ENCODE measurements around the gene CREB3L4. TPM values are rescaled to one million over a fixed set of nuclear protein-coding genes. Genes with fewer than 3 reads are reported as not detected.
A peak's percentile ranks its signal among the peaks of the same experiment; 100 is the strongest.

The CREB3L4 gene
- total and polyA plus RNA-seq, 2 experiments from 2014 or later = 4.3 to 4.4 TPM

GRCh38 chr1:153944005-153944826 lies 23.5 kb upstream of the CREB3L4 start:
- Histone ChIP-seq H4K20me1 (ENCODE audit: insufficient read depth) (no peaks in the 10 kb centered on the region), H3K27ac (no peak overlapping the region), H3F3A (ENCODE audit: insufficient read depth) (0 out of 2 replicates have a peak, but pooled peaks cover 6% of the 10 kb centered on the region), H3K79me2 (ENCODE audit: insufficient read depth) (peaks cover 22% of the 10 kb centered on the region), H3K4me2 (ENCODE audit: unreplicated experiment) (no peak overlapping the region), H3K9me3 (ENCODE audit: low read depth) (no peaks in the 10 kb centered on the region), H3K36me3 (ENCODE audit: low read depth) (no peaks in the 10 kb centered on the region), H3K27me3 (replicated peaks; ENCODE audit: insufficient read depth) (no peaks in the 10 kb centered on the region), H3K4me1 (ENCODE audit: insufficient read depth) (peaks cover 3% of the 10 kb centered on the region; the same call in 1 of the 2 replicates), H2AFZ (no peak overlapping the region), H3K9me2 (ENCODE audit: insufficient read depth) (no peaks in the 10 kb centered on the region), H3K4me3 (no peak overlapping the region), H3K9ac (no peak overlapping the region)
- DNase-seq = peak; percentile 32
- in situ Hi-C loops (cut with MboI) = no loop called here
- no peak for TF ChIP-seq EZH2phosphoT487 (IDR thresholded peaks at IDR 0.05; ENCODE audit: insufficient read depth, low read depth)
- TF ChIP-seq EZH2 (IDR thresholded peaks at IDR 0.05; ENCODE audit: insufficient read depth, poor library complexity, severe bottlenecking) = no peak
- WGBS, 2 experiments (ENCODE audit: low coverage in 1 of 2, low lambda C conversion rate in 2 of 2, missing lambda C conversion rate in 2 of 2) = 84 to 87% methylated on average over 15 of the region's 15 CpGs

- no peak for TF ChIP-seq EZH2phosphoT487 (IDR thresholded peaks at IDR 0.05; ENCODE audit: insufficient read depth, low read depth)
- no peak for TF ChIP-seq EZH2 (IDR thresholded peaks at IDR 0.05; ENCODE audit: insufficient read depth, poor library complexity, severe bottlenecking)
- peaks cover 23% of the 10 kb centered on the region for H3K79me2 ChIP-seq (ENCODE audit: insufficient read depth)
- no peaks in the 10 kb centered on the region for H4K20me1 ChIP-seq (ENCODE audit: insufficient read depth)
- peaks cover under 1% of the 10 kb centered on the region; the same call in 1 of the 2 replicates for H3K36me3 ChIP-seq (ENCODE audit: low read depth)
- peak overlapping the region; percentile 90 for H3K4me3 ChIP-seq
- no peak overlapping the region for H2AFZ ChIP-seq
- H3K9ac ChIP-seq = peak overlapping the region; percentile 90; the same call in 1 of the 2 replicates
- H3K4me1 ChIP-seq (ENCODE audit: insufficient read depth) = peaks cover 3% of the 10 kb centered on the region; the same call in 1 of the 2 replicates
- 72 to 75% methylated on average over 3 of the region's 3 CpGs for WGBS, 2 experiments (ENCODE audit: low coverage in 1 of 2, low lambda C conversion rate in 2 of 2, missing lambda C conversion rate in 2 of 2)
- 0 out of 2 replicates have a peak, but pooled peaks cover 6% of the 10 kb centered on the region for H3F3A ChIP-seq (ENCODE audit: insufficient read depth)
- H3K4me2 ChIP-seq (ENCODE audit: unreplicated experiment) = peak overlapping the region; percentile 88
- DNase-seq = no peak
- 0 out of 2 replicates have a peak overlapping the region, but pooled peaks have one; percentile 77 for H3K27ac ChIP-seq
- no peaks in the 10 kb centered on the region for H3K9me2 ChIP-seq (ENCODE audit: insufficient read depth)
- no peaks in the 10 kb centered on the region for H3K9me3 ChIP-seq (ENCODE audit: low read depth)
- H3K27me3 ChIP-seq (replicated peaks; ENCODE audit: insufficient read depth) = no peaks in the 10 kb centered on the region
- in situ Hi-C loops (cut with MboI) = no loop called here
Observed at GRCh38 chr1:153944827-153945117, 22.9 kb upstream of the CREB3L4 start.

- Histone ChIP-seq H3K79me2 (ENCODE audit: insufficient read depth) (peaks cover 28% of the 10 kb centered on the region), H3K9me2 (ENCODE audit: insufficient read depth) (no peaks in the 10 kb centered on the region), H2AFZ (peak overlapping the region; percentile 87), H3K9ac (peak overlapping the region; percentile 90), H3K36me3 (ENCODE audit: low read depth) (peaks cover 5% of the 10 kb centered on the region; the same call in 1 of the 2 replicates), H3K4me1 (ENCODE audit: insufficient read depth) (peaks cover 3% of the 10 kb centered on the region; the same call in 1 of the 2 replicates), H3K27ac (peak overlapping the region; percentile 77), H3K9me3 (ENCODE audit: low read depth) (no peaks in the 10 kb centered on the region), H3K4me3 (peak overlapping the region; percentile 90), H3K27me3 (replicated peaks; ENCODE audit: insufficient read depth) (no peaks in the 10 kb centered on the region), H3K4me2 (ENCODE audit: unreplicated experiment) (peak overlapping the region; percentile 88), H3F3A (ENCODE audit: insufficient read depth) (peaks cover 6% of the 10 kb centered on the region; the same call in 1 of the 2 replicates), H4K20me1 (ENCODE audit: insufficient read depth) (no peaks in the 10 kb centered on the region)
- in situ Hi-C loops (cut with MboI) = no loop called here
- peak; percentile 55 for DNase-seq
- TF ChIP-seq EZH2 (IDR thresholded peaks at IDR 0.05; ENCODE audit: insufficient read depth, poor library complexity, severe bottlenecking) (no peak), EZH2phosphoT487 (IDR thresholded peaks at IDR 0.05; ENCODE audit: insufficient read depth, low read depth) (no peak)
- 40 to 42% methylated on average over 11 to 12 of the region's 12 CpGs for WGBS, 2 experiments (ENCODE audit: low coverage in 1 of 2, low lambda C conversion rate in 2 of 2, missing lambda C conversion rate in 2 of 2)
Observed at GRCh38 chr1:153945131-153945794, 22.4 kb upstream of the CREB3L4 start.

GRCh38 chr1:153945795-153946621 lies 21.7 kb upstream of the CREB3L4 start:
- no peaks in the 10 kb centered on the region for H4K20me1 ChIP-seq (ENCODE audit: insufficient read depth)
- peak overlapping the region; percentile 87 for H2AFZ ChIP-seq
- H3K79me2 ChIP-seq (ENCODE audit: insufficient read depth) = peaks cover 30% of the 10 kb centered on the region
- H3K9me2 ChIP-seq (ENCODE audit: insufficient read depth) = no peaks in the 10 kb centered on the region
- H3K4me2 ChIP-seq (ENCODE audit: unreplicated experiment) = peak overlapping the region; percentile 88
- peak; percentile 87 for DNase-seq
- peaks cover 11% of the 10 kb centered on the region; the same call in 1 of the 2 replicates for H3K36me3 ChIP-seq (ENCODE audit: low read depth)
- H3K9me3 ChIP-seq (ENCODE audit: low read depth) = no peaks in the 10 kb centered on the region
- WGBS, 2 experiments (ENCODE audit: low coverage in 1 of 2, low lambda C conversion rate in 2 of 2, missing lambda C conversion rate in 2 of 2) = 1 to 2% methylated on average over 19 to 76 of the region's 95 CpGs
- H3K4me3 ChIP-seq = peak overlapping the region; percentile 90
- peak overlapping the region; percentile 90 for H3K9ac ChIP-seq
- no peak for TF ChIP-seq EZH2 (IDR thresholded peaks at IDR 0.05; ENCODE audit: insufficient read depth, poor library complexity, severe bottlenecking)
- no peak for TF ChIP-seq EZH2phosphoT487 (IDR thresholded peaks at IDR 0.05; ENCODE audit: insufficient read depth, low read depth)
- in situ Hi-C loops (cut with MboI) = no loop called here
- H3K27me3 ChIP-seq (replicated peaks; ENCODE audit: insufficient read depth) = no peaks in the 10 kb centered on the region
- peaks cover 3% of the 10 kb centered on the region; the same call in 1 of the 2 replicates for H3K4me1 ChIP-seq (ENCODE audit: insufficient read depth)
- peak overlapping the region; percentile 77 for H3K27ac ChIP-seq
- H3F3A ChIP-seq (ENCODE audit: insufficient read depth) = peaks cover 6% of the 10 kb centered on the region; the same call in 1 of the 2 replicates

All from GM23248 (cell line).